Measurements from ENCODE around the gene OR2L5.

OR2L5 gene

DNA sequence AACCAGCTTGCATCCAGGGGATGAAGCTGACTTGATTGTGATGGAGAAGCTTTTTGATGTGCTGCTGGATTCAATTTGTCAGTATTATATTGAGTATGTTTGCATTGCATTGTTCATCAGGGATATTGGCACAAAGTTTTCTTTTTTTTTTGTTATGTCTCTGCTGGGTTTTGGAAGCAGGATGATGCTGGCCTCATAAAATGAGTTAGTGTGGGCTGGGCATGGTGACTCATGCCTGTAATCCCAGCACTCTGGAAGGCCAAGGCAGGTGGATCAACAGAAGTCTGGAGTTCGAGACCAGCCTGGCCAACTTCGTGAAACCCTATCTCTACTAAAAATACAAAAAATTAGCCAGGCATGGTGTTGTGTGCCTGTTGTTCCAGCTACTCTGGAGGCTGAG lies 41.8 kb downstream of the OR2L5 start:
- no peak overlapping the region for H3K27ac ChIP-seq
- no peak for TF ChIP-seq CTCF (conservative IDR thresholded peaks at IDR 0.05)

DNA sequence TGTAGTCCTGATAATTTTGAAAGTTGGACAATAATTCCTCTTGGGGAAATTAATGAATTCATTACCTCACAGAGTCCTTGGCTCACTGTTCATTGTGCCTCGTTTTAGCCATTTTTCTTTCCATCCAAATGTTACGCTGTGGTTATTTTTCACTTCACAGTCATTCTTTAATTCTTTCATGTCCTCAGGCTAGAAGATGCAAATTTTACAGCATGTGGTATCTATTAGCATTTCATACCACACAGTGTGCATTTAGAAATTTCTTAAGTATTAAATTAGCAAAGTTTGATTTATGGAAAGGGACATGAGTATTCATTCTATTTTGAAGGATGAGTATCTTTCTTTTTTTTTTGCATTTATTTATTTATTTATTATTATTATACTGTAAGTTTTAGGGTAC lies 51.6 kb downstream of the OR2L5 start:
- TF ChIP-seq CTCF (conservative IDR thresholded peaks at IDR 0.05): no peak
- no peak overlapping the region for H3K27ac ChIP-seq

- TF ChIP-seq CTCF (conservative IDR thresholded peaks at IDR 0.05): no peak
- no peak overlapping the region for H3K27ac ChIP-seq
Observed at GRCh38 chr1:248065604-248066003, 52.1 kb downstream of the OR2L5 start.

All from VCaP (cell line).